Stomach (tissue), 9 donors: ENCODE data around the gene MDFI. TPM values are rescaled to one million over a fixed set of nuclear protein-coding genes. Genes with fewer than 3 reads are reported as not detected.

Experiments used
- DNase-seq, 2 donors: peaks; one replicate each; pipeline versions ENCODE4 v3.0.0 to v3.0.0-alpha.2; 2013 to 2019
- H3K27ac ChIP-seq, 5 donors: fragments of 200-600 bp in 4 of 5; sonication (generic) in 4 of 5; one replicate each; pipeline ENCODE4 v1.5.1; 2013 to 2019; ENCODE audit warnings: mild to moderate bottlenecking in 1 of 5, moderate library complexity in 1 of 5
- H3K27me3 ChIP-seq, 3 donors: fragments of 200-600 bp; sonication (generic); one replicate each; pipeline ENCODE4 v1.5.1; 2017 to 2019; ENCODE audit warnings: mixed run types in 1 of 3
- H3K36me3 ChIP-seq, 4 donors: fragments of 200-600 bp; sonication (generic); 1 replicate in 3 of 4; 2 replicates in 1 of 4; pipeline ENCODE4 v1.5.1; 2016 to 2019
- H3K4me1 ChIP-seq, 4 donors: fragments of 200-600 bp; sonication (generic); one replicate each; pipeline ENCODE4 v1.5.1; 2016 to 2019
- H3K4me3 ChIP-seq, 4 donors: fragments of 200-600 bp; sonication (generic) in 3 of 4; one replicate each; pipeline ENCODE4 v1.5.1; 2016 to 2019; ENCODE audit warnings: mild to moderate bottlenecking in 1 of 4
- H3K9me3 ChIP-seq, 4 donors: fragments of 200-600 bp; sonication (generic); one replicate each; pipeline ENCODE4 v1.5.1; 2016 to 2019
- CTCF ChIP-seq, 7 experiments: fragments of 450-650 bp in 4 of 7; fragments of 200-600 bp in 3 of 7; sonication (generic) in 3 of 7; IDR thresholded peaks; one replicate each; pipeline ENCODE4 v1.5.1; 2016 to 2019; ENCODE audit warnings: antibody characterized with exemption in 7 of 7, control low read depth in 2 of 7, mild to moderate bottlenecking in 1 of 7
- EP300 ChIP-seq: sonication (generic); formaldehyde crosslinking; IDR thresholded peaks from one replicate; pipeline ENCODE4 v1.6.1; 2017; ENCODE audit warnings: antibody characterized with exemption
- POLR2A ChIP-seq, 4 donors: fragments of 450-650 bp; IDR thresholded peaks; one replicate each; pipeline ENCODE4 v1.6.1; 2016; ENCODE audit warnings: antibody characterized with exemption in 4 of 4, control low read depth in 2 of 4, mild to moderate bottlenecking in 1 of 4, moderate library complexity in 1 of 4
- POLR2AphosphoS5 ChIP-seq, 3 donors: sonication (generic); formaldehyde crosslinking; IDR thresholded peaks; one replicate each; pipeline ENCODE4 v1.6.1; 2016; ENCODE audit warnings: antibody characterized with exemption in 3 of 3
- WGBS, 5 donors: extraction: QIAGEN DNeasy Blood & Tissue Kit in 3 of 5; methylation state at CpG; one replicate each; pipeline versions ENCODE4 v1.1.5 to v1.1.7; 2013 to 2018; 5-methylcytosine and 5-hydroxymethylcytosine counted together
- intact Hi-C: fragments of 100-400 bp; cut with DNase I; formaldehyde crosslinking; loops from one replicate; pipeline ENCODE4 v1.15.1; 2023; ENCODE audit warnings: low total_unique reads
- polyA plus RNA-seq, 3 donors: library from polyadenylated mRNA; stranded (reverse); fragments of 200-250 nt; gene quantifications; one replicate each; pipeline ENCODE4 v1.2.3, GENCODE V29; 2013
- total RNA-seq, 5 donors: library from RNA; depleted of rRNA; stranded (reverse); fragments of >200 nt; gene quantifications; one replicate each; pipeline versions ENCODE4 v1.1.0 to v1.2.3, GENCODE V29; 2014 to 2016
- donor health status: healthy with polysubstance abuse.
- donor health status: Bipolar disorder and iron deficiency.
- donor health status: healthy.

MDFI gene
- total and polyA plus RNA-seq, 8 donors, result 3.7 to 17.2 (median 8.3) TPM; not detected in 1

- no peak for DNase-seq
- H3K9me3 ChIP-seq, result peaks cover 0 to 15% (median 7%) of the 10 kb centered on the region in 4 donors
- intact Hi-C loops, result no loop called here
- no peak overlapping the region for H3K4me3 ChIP-seq
- WGBS, 5 donors, result 82 to 88% (median 86%) methylated on average over 18 of the region's 18 CpGs
- TF ChIP-seq POLR2AphosphoS5 (IDR thresholded peaks at IDR 0.05), result no peak
- TF ChIP-seq CTCF (IDR thresholded peaks at IDR 0.05), result no peak
- TF ChIP-seq POLR2A (IDR thresholded peaks at IDR 0.05), result no peak
- no peak for TF ChIP-seq EP300
- H3K36me3 ChIP-seq, result no peaks in the 10 kb centered on the region
- peaks cover 0 to 6% (median 0%) of the 10 kb centered on the region in 3 donors for H3K27me3 ChIP-seq
- H3K27ac ChIP-seq, result no peak overlapping the region
- H3K4me1 ChIP-seq, result peaks cover 0 to 10% (median 5%) of the 10 kb centered on the region in 4 donors
Observed at GRCh38 chr6:41624621-41625380, 13.5 kb upstream of the MDFI start.

GRCh38 chr6:41625442-41625841, 12.8 kb upstream of the MDFI start:
- H3K4me3 ChIP-seq, result no peak overlapping the region
- peak in 1 of 2 donors; percentile 55 for DNase-seq
- H3K9me3 ChIP-seq, result peaks cover 0 to 15% (median 6%) of the 10 kb centered on the region in 4 donors
- WGBS, 5 donors, result 22 to 32% (median 24%) methylated on average over 6 of the region's 6 CpGs
- H3K27me3 ChIP-seq, result peaks cover 0 to 6% (median 0%) of the 10 kb centered on the region in 3 donors
- TF ChIP-seq POLR2A (IDR thresholded peaks at IDR 0.05), result no peak
- no peak for TF ChIP-seq EP300
- no peak for TF ChIP-seq POLR2AphosphoS5 (IDR thresholded peaks at IDR 0.05)
- no peak for TF ChIP-seq CTCF (IDR thresholded peaks at IDR 0.05)
- H3K27ac ChIP-seq, result no peak overlapping the region
- no peaks in the 10 kb centered on the region for H3K36me3 ChIP-seq
- peaks cover 0 to 10% (median 5%) of the 10 kb centered on the region in 4 donors for H3K4me1 ChIP-seq
- intact Hi-C loops, result no loop called here

GRCh38 chr6:41626022-41626421, 12.2 kb upstream of the MDFI start:
- intact Hi-C loops, result no loop called here
- peaks cover 0 to 9% (median 0%) of the 10 kb centered on the region in 3 donors for H3K27me3 ChIP-seq
- no peaks in the 10 kb centered on the region for H3K36me3 ChIP-seq
- H3K4me3 ChIP-seq, result no peak overlapping the region
- WGBS, 5 donors, result 89 to 95% (median 91%) methylated on average over 4 of the region's 4 CpGs
- H3K4me1 ChIP-seq, result peaks cover 0 to 10% (median 5%) of the 10 kb centered on the region in 4 donors
- DNase-seq, result no peak
- TF ChIP-seq POLR2A (IDR thresholded peaks at IDR 0.05) (no peak), POLR2AphosphoS5 (IDR thresholded peaks at IDR 0.05) (no peak), CTCF (IDR thresholded peaks at IDR 0.05) (no peak), EP300 (no peak)
- H3K9me3 ChIP-seq, result peaks cover 0 to 10% (median 1%) of the 10 kb centered on the region in 4 donors
- H3K27ac ChIP-seq, result no peak overlapping the region

- 66 to 79% (median 74%) methylated on average over 8 of the region's 8 CpGs for WGBS, 5 donors
- H3K4me3 ChIP-seq, result no peak overlapping the region
- H3K36me3 ChIP-seq, result no peaks in the 10 kb centered on the region
- intact Hi-C loops, result no loop called here
- peak in 1 of 2 donors; percentile 53 for DNase-seq
- no peak overlapping the region for H3K27ac ChIP-seq
- H3K4me1 ChIP-seq, result peaks cover 0 to 10% (median 5%) of the 10 kb centered on the region in 4 donors
- H3K27me3 ChIP-seq, result peaks cover 0 to 11% (median 0%) of the 10 kb centered on the region in 3 donors
- H3K9me3 ChIP-seq, result peaks cover 0 to 5% (median 0%) of the 10 kb centered on the region in 4 donors
- TF ChIP-seq POLR2A (IDR thresholded peaks at IDR 0.05) (no peak), POLR2AphosphoS5 (IDR thresholded peaks at IDR 0.05) (no peak), CTCF (IDR thresholded peaks at IDR 0.05) (no peak), EP300 (no peak)
Observed at GRCh38 chr6:41626917-41627316, 11.4 kb upstream of the MDFI start.
